Panc1 (cell line): ENCODE results near the gene YY1AP1.

ENCODE experiments used
- CTCF ChIP-seq: fragments of 450-650 bp; IDR thresholded peaks from 2 replicates; pipeline ENCODE4 v1.5.1; 2017; ENCODE audit warnings: mild to moderate bottlenecking
- POLR2AphosphoS5 ChIP-seq: IDR thresholded peaks from 2 replicates; pipeline ENCODE4 v1.6.1; 2012; ENCODE audit warnings: mild to moderate bottlenecking, low read depth, low read length, moderate library complexity

DNA sequence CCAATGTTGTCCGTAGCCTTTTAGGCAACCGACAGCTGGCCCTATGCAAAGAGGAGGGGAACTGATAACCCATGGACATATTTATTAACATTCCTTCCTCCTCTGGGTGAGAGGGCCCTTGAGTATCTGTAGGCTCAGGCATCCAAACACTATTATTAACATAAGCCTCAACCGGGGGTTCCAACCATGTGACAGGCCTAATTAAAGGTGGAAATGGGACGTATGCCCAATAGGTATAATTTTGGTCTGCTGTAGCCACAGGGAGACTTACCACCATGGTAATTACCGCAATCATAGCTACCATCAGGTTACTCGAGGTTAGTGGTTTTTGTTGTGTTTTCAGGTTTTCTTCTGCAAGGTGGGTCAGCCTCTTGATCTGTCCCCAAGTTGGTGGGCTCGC lies 5.6 kb upstream of the YY1AP1 start:
- no peak for TF ChIP-seq CTCF
- no peak for TF ChIP-seq POLR2AphosphoS5
